MM.1S (cell line): ENCODE data around the gene PTPRN2.
"Not testable (repeated sequence)": the region's sequence is repeated elsewhere in the genome, so short reads cannot be mapped to it uniquely, and the experiment has no call there.

ENCODE experiments used
- DNase-seq: peaks from one replicate; pipeline ENCODE4 v3.0.0-alpha.2; 2015
- H2AFZ ChIP-seq: fragments of 300-600 bp; sonication (generic); 2 replicates; pipeline ENCODE4 v1.6.0; 2016; ENCODE audit warnings: antibody characterized with exemption, low read length
- H3F3A ChIP-seq: fragments of 300-600 bp; sonication (generic); 2 replicates; pipeline ENCODE4 v1.6.1; 2016; ENCODE audit warnings: mild to moderate bottlenecking, antibody characterized with exemption, low read length, moderate library complexity, mixed read lengths; ENCODE audit not compliant: insufficient read depth
- H3K27ac ChIP-seq: fragments of 300-600 bp; sonication (generic); 2 replicates; pipeline ENCODE4 v1.5.1; 2016; ENCODE audit warnings: mild to moderate bottlenecking, low read length
- H3K27me3 ChIP-seq: fragments of 300-600 bp; sonication (generic); replicated peaks from 2 replicates; pipeline ENCODE4 v1.6.0; 2016; ENCODE audit warnings: low read length; ENCODE audit not compliant: insufficient read depth
- H3K36me3 ChIP-seq: fragments of 300-600 bp; sonication (generic); replicated peaks from 2 replicates; pipeline ENCODE4 v1.6.1; 2016; ENCODE audit warnings: mild to moderate bottlenecking, low read length, mixed read lengths; ENCODE audit not compliant: insufficient read depth
- H3K4me1 ChIP-seq: fragments of 300-600 bp; sonication (generic); 2 replicates; pipeline ENCODE4 v1.6.1; 2016; ENCODE audit warnings: low read length, mixed read lengths
- H3K4me2 ChIP-seq: fragments of 300-600 bp; sonication (generic); 2 replicates; pipeline ENCODE4 v1.6.0; 2016; ENCODE audit warnings: low read depth, low read length
- H3K4me3 ChIP-seq: fragments of 300-600 bp; sonication (generic); 2 replicates; pipeline ENCODE4 v1.5.1; 2016; ENCODE audit warnings: low read length, mixed read lengths
- H3K79me2 ChIP-seq: fragments of 300-600 bp; sonication (generic); 2 replicates; pipeline ENCODE4 v1.6.1; 2016; ENCODE audit warnings: mixed run types, low read length, mixed read lengths
- H3K9ac ChIP-seq: fragments of 300-600 bp; sonication (generic); 2 replicates; pipeline ENCODE4 v1.6.1; 2016; ENCODE audit warnings: low read length, mixed read lengths
- H3K9me2 ChIP-seq: fragments of 300-600 bp; sonication (generic); replicated peaks from 2 replicates; pipeline ENCODE4 v1.6.1; 2016; ENCODE audit warnings: mild to moderate bottlenecking, low read length, mixed read lengths; ENCODE audit not compliant: insufficient read depth
- H3K9me3 ChIP-seq: fragments of 300-600 bp; sonication (generic); replicated peaks from 2 replicates; pipeline ENCODE4 v1.6.1; 2016; ENCODE audit warnings: mild to moderate bottlenecking, low read length, mixed read lengths; ENCODE audit not compliant: insufficient read depth
- H4K20me1 ChIP-seq: fragments of 300-600 bp; sonication (generic); 2 replicates; pipeline ENCODE4 v1.6.1; 2016; ENCODE audit warnings: mild to moderate bottlenecking, low read length, moderate library complexity, mixed read lengths; ENCODE audit not compliant: insufficient read depth
- EZH2 ChIP-seq: fragments of 300-600 bp; sonication (generic); optimal IDR thresholded peaks from 2 replicates; pipeline ENCODE3; 2017; ENCODE audit warnings: low read depth, mild to moderate bottlenecking, antibody characterized with exemption, low read length, mixed read lengths
- EZH2phosphoT487 ChIP-seq: fragments of 300-600 bp; sonication (generic); IDR thresholded peaks from 2 replicates; pipeline ENCODE4 v1.6.1; 2018; ENCODE audit warnings: antibody characterized with exemption, low read length
- TF ChIP-seq, protein P1 (sequence below): fragments of 300-600 bp; sonication (generic); IDR thresholded peaks from 2 replicates; pipeline ENCODE4 v1.5.1; 2016; ENCODE audit warnings: antibody characterized with exemption, low read length, mixed read lengths

Gene PTPRN2

GRCh38 chr7:158388072-158388471 is 199.6 kb downstream of the PTPRN2 start:
- Histone ChIP-seq H3K27me3 (peaks cover 77% of the 10 kb centered on the region), H3F3A (no peaks in the 10 kb centered on the region), H3K9me3 (no peaks in the 10 kb centered on the region), H3K4me1 (no peaks in the 10 kb centered on the region), H3K9ac (no peak overlapping the region), H3K27ac (no peak overlapping the region), H3K79me2 (no peaks in the 10 kb centered on the region), H4K20me1 (no peaks in the 10 kb centered on the region), H3K9me2 (no peaks in the 10 kb centered on the region), H3K36me3 (no peaks in the 10 kb centered on the region), H3K4me3 (no peak overlapping the region), H3K4me2 (no peak overlapping the region), H2AFZ (no peak overlapping the region)
- no peak for DNase-seq
- TF ChIP-seq, protein P1, sequence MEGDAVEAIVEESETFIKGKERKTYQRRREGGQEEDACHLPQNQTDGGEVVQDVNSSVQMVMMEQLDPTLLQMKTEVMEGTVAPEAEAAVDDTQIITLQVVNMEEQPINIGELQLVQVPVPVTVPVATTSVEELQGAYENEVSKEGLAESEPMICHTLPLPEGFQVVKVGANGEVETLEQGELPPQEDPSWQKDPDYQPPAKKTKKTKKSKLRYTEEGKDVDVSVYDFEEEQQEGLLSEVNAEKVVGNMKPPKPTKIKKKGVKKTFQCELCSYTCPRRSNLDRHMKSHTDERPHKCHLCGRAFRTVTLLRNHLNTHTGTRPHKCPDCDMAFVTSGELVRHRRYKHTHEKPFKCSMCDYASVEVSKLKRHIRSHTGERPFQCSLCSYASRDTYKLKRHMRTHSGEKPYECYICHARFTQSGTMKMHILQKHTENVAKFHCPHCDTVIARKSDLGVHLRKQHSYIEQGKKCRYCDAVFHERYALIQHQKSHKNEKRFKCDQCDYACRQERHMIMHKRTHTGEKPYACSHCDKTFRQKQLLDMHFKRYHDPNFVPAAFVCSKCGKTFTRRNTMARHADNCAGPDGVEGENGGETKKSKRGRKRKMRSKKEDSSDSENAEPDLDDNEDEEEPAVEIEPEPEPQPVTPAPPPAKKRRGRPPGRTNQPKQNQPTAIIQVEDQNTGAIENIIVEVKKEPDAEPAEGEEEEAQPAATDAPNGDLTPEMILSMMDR, result no peak
- no peak for TF ChIP-seq EZH2phosphoT487
- TF ChIP-seq EZH2, result no peak

- Histone ChIP-seq H3K27me3 (peaks cover 75% of the 10 kb centered on the region), H3K9me2 (no peaks in the 10 kb centered on the region), H3K9me3 (no peaks in the 10 kb centered on the region), H3F3A (no peaks in the 10 kb centered on the region), H3K27ac (no peak overlapping the region), H3K4me3 (no peak overlapping the region), H4K20me1 (no peaks in the 10 kb centered on the region), H2AFZ (no peak overlapping the region), H3K36me3 (no peaks in the 10 kb centered on the region), H3K9ac (no peak overlapping the region), H3K79me2 (no peaks in the 10 kb centered on the region), H3K4me1 (no peaks in the 10 kb centered on the region), H3K4me2 (no peak overlapping the region)
- no peak for DNase-seq
- TF ChIP-seq EZH2 (no peak), EZH2phosphoT487 (no peak)
- TF ChIP-seq, protein P1, result no peak
These were observed 200.1 kb downstream of the PTPRN2 start for GRCh38 chr7:158387546-158387891.

DNA sequence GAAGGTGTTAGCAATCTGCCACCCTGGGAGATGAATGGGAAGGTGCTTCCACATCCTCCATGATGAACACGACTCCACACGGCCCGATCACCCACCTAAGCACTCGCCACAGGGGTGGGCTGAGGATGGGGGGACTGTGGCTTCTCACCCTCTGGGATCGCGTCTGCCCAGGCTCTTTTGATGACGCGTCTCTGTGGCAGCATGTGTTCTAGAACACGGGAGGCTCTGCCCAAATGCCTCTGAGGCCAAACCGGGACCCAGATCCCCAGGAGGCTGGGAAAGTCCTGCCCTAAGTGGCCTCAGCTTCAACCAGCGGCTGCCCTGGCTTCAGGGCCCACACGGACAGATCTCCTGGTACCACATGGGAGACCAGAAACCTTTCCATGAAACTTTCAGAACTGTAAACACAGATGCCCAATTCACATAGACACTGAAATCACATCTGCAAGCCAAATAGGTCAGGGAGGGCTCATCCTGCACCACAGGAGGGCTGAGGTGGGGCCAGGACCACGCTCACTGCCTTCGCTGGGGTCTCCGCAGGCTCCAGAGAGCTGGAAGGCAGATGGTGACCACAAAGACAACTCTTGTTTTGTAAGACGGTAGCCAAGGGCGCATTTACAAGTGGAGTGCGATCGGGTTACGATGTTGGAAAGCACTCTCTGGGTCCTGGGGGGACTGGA is 200.6 kb downstream of the PTPRN2 start:
- H3K79me2 ChIP-seq, result no peaks in the 10 kb centered on the region
- no peak overlapping the region for H3K4me2 ChIP-seq
- no peak overlapping the region for H3K27ac ChIP-seq
- no peaks in the 10 kb centered on the region for H3F3A ChIP-seq
- no peak overlapping the region for H3K4me3 ChIP-seq
- no peaks in the 10 kb centered on the region for H3K9me2 ChIP-seq
- DNase-seq, result no peak
- no peak overlapping the region for H2AFZ ChIP-seq
- H3K9ac ChIP-seq, result no peak overlapping the region
- no peaks in the 10 kb centered on the region for H3K36me3 ChIP-seq
- no peaks in the 10 kb centered on the region for H3K4me1 ChIP-seq
- no peak for TF ChIP-seq EZH2phosphoT487
- no peak for TF ChIP-seq EZH2
- TF ChIP-seq, protein P1, result no peak
- H3K9me3 ChIP-seq, result no peaks in the 10 kb centered on the region
- H3K27me3 ChIP-seq, result peaks cover 70% of the 10 kb centered on the region
- H4K20me1 ChIP-seq, result no peaks in the 10 kb centered on the region

- Histone ChIP-seq H2AFZ (no peak overlapping the region), H3K79me2 (no peaks in the 10 kb centered on the region), H3K9me3 (no peaks in the 10 kb centered on the region), H3K27me3 (peaks cover 64% of the 10 kb centered on the region), H3K36me3 (no peaks in the 10 kb centered on the region), H3K9me2 (no peaks in the 10 kb centered on the region), H3K4me3 (no peak overlapping the region), H4K20me1 (no peaks in the 10 kb centered on the region), H3K4me2 (no peak overlapping the region), H3K4me1 (no peaks in the 10 kb centered on the region), H3K27ac (no peak overlapping the region), H3K9ac (no peak overlapping the region), H3F3A (no peaks in the 10 kb centered on the region)
- TF ChIP-seq EZH2, result no peak
- TF ChIP-seq, protein P1, result no peak
- TF ChIP-seq EZH2phosphoT487, result no peak
- no peak for DNase-seq
These were observed 201.3 kb downstream of the PTPRN2 start for GRCh38 chr7:158386355-158386618.

DNA sequence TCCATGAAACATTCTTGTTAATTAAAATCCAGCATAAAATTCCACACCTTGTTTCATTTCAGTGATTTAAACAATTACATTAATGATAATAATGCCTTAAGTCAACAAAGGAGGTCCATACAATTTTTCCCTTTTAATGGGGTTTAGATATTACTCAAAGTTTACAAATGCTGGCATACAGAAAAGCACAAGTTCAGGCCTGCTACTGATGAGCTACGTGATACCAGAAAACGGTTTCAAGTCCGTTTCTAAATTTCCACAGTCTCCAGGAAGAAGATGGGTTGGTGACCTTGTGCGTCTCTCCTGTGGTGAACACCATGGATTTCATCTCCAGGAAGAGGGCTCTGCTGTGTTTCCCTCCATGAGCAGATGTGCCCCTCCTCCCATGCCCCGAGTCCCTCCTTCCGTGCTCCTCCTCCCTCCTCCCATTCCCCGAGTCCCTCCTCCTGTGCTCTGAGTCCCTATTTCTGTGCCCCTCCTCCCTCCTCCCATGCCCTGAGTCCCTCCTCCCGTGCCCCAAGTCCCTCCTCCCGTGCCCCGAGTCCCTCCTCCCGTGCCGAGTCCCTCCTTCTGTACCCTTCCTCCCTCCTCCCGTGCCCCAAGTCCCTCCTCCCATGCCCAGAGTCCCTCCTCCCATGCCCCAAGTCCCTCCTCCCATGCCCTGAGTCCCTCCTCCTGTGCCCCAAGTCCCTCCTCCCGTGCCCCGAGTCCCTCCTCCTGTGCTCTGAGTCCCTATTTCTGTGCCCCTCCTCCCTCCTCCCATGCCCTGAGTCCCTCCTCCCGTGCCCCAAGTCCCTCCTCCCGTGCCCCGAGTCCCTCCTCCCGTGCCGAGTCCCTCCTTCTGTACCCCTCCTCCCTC is 201.9 kb downstream of the PTPRN2 start:
- not testable (repeated sequence) for H3K27ac ChIP-seq, H3K36me3 ChIP-seq, H3K9me2 ChIP-seq, H4K20me1 ChIP-seq, H3K4me3 ChIP-seq, H3K79me2 ChIP-seq, DNase-seq, H3K9me3 ChIP-seq, H3K4me2 ChIP-seq, H2AFZ ChIP-seq, H3K4me1 ChIP-seq, H3F3A ChIP-seq, H3K9ac ChIP-seq
- H3K27me3 ChIP-seq, result peaks cover 59% of the 10 kb centered on the region
